GM19023 (cell line): ENCODE results near the gene FADS6.

Experiments used
- ATAC-seq: cut with Tn5 transposase; IDR thresholded peaks from one replicate; pipeline ENCODE4 v1.9.1; 2021; ENCODE audit warnings: mild to moderate bottlenecking, moderate library complexity; ENCODE audit not compliant: unreplicated experiment

Gene FADS6

GRCh38 chr17:74892974-74893911, at the start of gene FADS6:
TSS of gene FADS6 (minus strand) at chr17:74893633. CDS start at chr17:74893595, 38 bp downstream.
- ATAC-seq: no peak

- no peak for ATAC-seq
These were observed 47.8 kb upstream of the FADS6 start for GRCh38 chr17:74941128-74941725.

GRCh38 chr17:74939534-74939933, 46.1 kb upstream of the FADS6 start:
- ATAC-seq: no peak

- no peak for ATAC-seq
These were observed 44.9 kb upstream of the FADS6 start for GRCh38 chr17:74938194-74938950.

- no peak for ATAC-seq
These were observed 43.9 kb upstream of the FADS6 start for GRCh38 chr17:74937064-74938051.

GRCh38 chr17:74936470-74936799, 43.0 kb upstream of the FADS6 start:
- ATAC-seq: no peak

- ATAC-seq: no peak
These were observed 42.4 kb upstream of the FADS6 start, which contains the start of gene OTOP3 for GRCh38 chr17:74935585-74936469. TSS of gene OTOP3 (plus strand) at chr17:74935898. CDS start at chr17:74935922, 24 bp downstream.

- ATAC-seq: no peak
These were observed 41.6 kb upstream of the FADS6 start for GRCh38 chr17:74935048-74935447.

- ATAC-seq: no peak
These were observed 37.2 kb upstream of the FADS6 start for GRCh38 chr17:74930535-74931036.

GRCh38 chr17:74928786-74929185, 35.4 kb upstream of the FADS6 start:
- no peak for ATAC-seq

- ATAC-seq: no peak
These were observed 31.8 kb upstream of the FADS6 start for GRCh38 chr17:74925242-74925641.

GRCh38 chr17:74924250-74924948, 31.0 kb upstream of the FADS6 start, which contains the start of gene OTOP2:
TSS of gene OTOP2 (plus strand) at chr17:74924273. CDS start at chr17:74924633, 360 bp downstream.
- ATAC-seq: no peak

- no peak for ATAC-seq
These were observed 30.3 kb upstream of the FADS6 start for GRCh38 chr17:74923538-74924249.

GRCh38 chr17:74922694-74923537, 29.5 kb upstream of the FADS6 start, which contains the start of gene USH1G:
TSS of gene USH1G (minus strand) at chr17:74923255. CDS start at chr17:74923073, 182 bp downstream.
- ATAC-seq: no peak

- ATAC-seq: no peak
These were observed 28.7 kb upstream of the FADS6 start for GRCh38 chr17:74922172-74922571.

- ATAC-seq: no peak
These were observed 28.3 kb upstream of the FADS6 start for GRCh38 chr17:74921769-74922168.
